ENCODE results near the gene ZIM2. TPM values are rescaled to one million over a fixed set of nuclear protein-coding genes. Genes with fewer than 3 reads are reported as not detected.

The ZIM2 gene
- total and polyA plus RNA-seq, 9 of the 15 experiments (the other 6 are each of a cell fraction or from before 2014, with no cell fraction given) = not detected

DNA sequence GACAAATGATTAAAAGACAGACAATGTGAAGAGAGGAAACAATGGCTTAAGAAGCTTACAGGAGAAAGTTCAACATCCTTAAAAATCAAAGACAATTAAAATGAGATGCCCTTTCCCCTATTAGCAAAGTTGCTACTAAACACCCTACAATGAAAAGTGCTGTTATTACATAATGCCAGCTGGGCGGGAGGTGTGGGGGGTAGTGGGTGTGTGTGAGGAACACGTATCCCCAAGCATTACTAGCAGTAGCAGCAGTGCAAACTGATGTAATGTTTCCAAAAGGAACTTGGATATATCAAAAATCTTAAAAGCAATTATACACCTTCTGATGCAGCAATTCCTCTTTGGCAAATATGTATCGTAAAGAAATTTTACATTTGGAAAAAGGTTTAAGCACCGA, 70.9 kb downstream of the ZIM2 start:
- in situ Hi-C loops (cut with MboI) = no loop called here
- Histone ChIP-seq H3K9ac (ENCODE audit: insufficient read depth in 1 of 2, low read depth in 2 of 2, low read length in 2 of 2) (no peak overlapping the region), H3K27ac (ENCODE audit: extremely low read depth, low read depth, low read length) (no peak overlapping the region), H3K9me1 (ENCODE audit: control insufficient read depth, insufficient read depth, low read length) (no peaks in the 10 kb centered on the region), H3K4me3 (no peak overlapping the region), H3K9me3 (replicated peaks; ENCODE audit: control insufficient read depth, insufficient read depth, low read depth, low read length) (no peaks in the 10 kb centered on the region), H4K20me1 (replicated peaks; ENCODE audit: control insufficient read depth, insufficient read depth, low read length) (no peaks in the 10 kb centered on the region), H3K4me2 (ENCODE audit: insufficient read depth, low read length) (no peak overlapping the region), H3K79me2 (ENCODE audit: control insufficient read depth, insufficient read depth, low read length) (no peaks in the 10 kb centered on the region), H2AFZ (ENCODE audit: low read depth, low read length) (no peak overlapping the region), H3K4me1 (replicated peaks in 1 of 2; ENCODE audit: control insufficient read depth in 2 of 2, insufficient read depth in 2 of 2, low read length in 2 of 2) (no peaks in the 10 kb centered on the region; a peak in 1 of 5 replicates), H3K27me3 (ENCODE audit: control insufficient read depth in 2 of 2, insufficient read depth in 2 of 2, low read length in 2 of 2) (no peaks in the 10 kb centered on the region), H3K36me3 (ENCODE audit: control insufficient read depth, insufficient read depth, low read length) (no peaks in the 10 kb centered on the region)
- TF ChIP-seq JUNB (CRISPR knock-in tag; conservative IDR thresholded peaks at IDR 0.05) = no peak
- TF ChIP-seq KLF13 (tag; IDR thresholded peaks at IDR 0.05; ENCODE audit: borderline replicate concordance, low read depth) = no peak
- TF ChIP-seq U2AF2 (optimal IDR thresholded peaks at IDR 0.05; ENCODE audit: low read depth, low read length) = no peak
- no peak for TF ChIP-seq ELF4 (CRISPR knock-in tag; IDR thresholded peaks at IDR 0.05)
- TF ChIP-seq PHF21A (IDR thresholded peaks at IDR 0.05; ENCODE audit: borderline replicate concordance, low read depth) = no peak
- TF ChIP-seq, protein P1, sequence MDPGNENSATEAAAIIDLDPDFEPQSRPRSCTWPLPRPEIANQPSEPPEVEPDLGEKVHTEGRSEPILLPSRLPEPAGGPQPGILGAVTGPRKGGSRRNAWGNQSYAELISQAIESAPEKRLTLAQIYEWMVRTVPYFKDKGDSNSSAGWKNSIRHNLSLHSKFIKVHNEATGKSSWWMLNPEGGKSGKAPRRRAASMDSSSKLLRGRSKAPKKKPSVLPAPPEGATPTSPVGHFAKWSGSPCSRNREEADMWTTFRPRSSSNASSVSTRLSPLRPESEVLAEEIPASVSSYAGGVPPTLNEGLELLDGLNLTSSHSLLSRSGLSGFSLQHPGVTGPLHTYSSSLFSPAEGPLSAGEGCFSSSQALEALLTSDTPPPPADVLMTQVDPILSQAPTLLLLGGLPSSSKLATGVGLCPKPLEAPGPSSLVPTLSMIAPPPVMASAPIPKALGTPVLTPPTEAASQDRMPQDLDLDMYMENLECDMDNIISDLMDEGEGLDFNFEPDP (CRISPR knock-in tag; IDR thresholded peaks at IDR 0.05) = no peak
- no peak for TF ChIP-seq MEF2A (IDR thresholded peaks at IDR 0.05; ENCODE audit: control insufficient read depth, low read depth, low read length)
- TF ChIP-seq ZNF311 (CRISPR knock-in tag; IDR thresholded peaks at IDR 0.05) = no peak
- no peak for DNase-seq (ENCODE audit: extremely low read depth in 1 of 4, low spot score in 3 of 4)
- CTCF ChIA-PET (ENCODE audit: low intra/inter-chr PET ratio) = no interaction called here
- BruUV-seq (replicated peaks) = no TSS peak
- ATAC-seq = no peak
- WGBS (ENCODE audit: insufficient coverage, low coverage, missing lambda C conversion rate) = 3% methylated on average over 4 of the region's 4 CpGs
- POLR2A ChIA-PET = no interaction called here
- FAIRE-seq = no peak
- intact Hi-C loops (cut with micrococcal nuclease) = no loop called here
